H9 (cell line): Measurements from ENCODE around the gene KEAP1. TPM values are rescaled to one million over a fixed set of nuclear protein-coding genes. Genes with fewer than 3 reads are reported as not detected.
A peak's percentile ranks its signal among the peaks of the same experiment; 100 is the strongest.

Experiments
- DNase-seq: peaks from one replicate; pipeline ENCODE4 v3.0.0-alpha.2; 2017
- H2AFZ ChIP-seq: one replicate; pipeline ENCODE4 v1.6.1; 2013; ENCODE audit warnings: mild to moderate bottlenecking, low read length, control low read depth, moderate library complexity
- H2AK5ac ChIP-seq: 2 replicates; pipeline ENCODE4 v1.6.1; 2013; ENCODE audit warnings: low read length, control low read depth, mixed read lengths; ENCODE audit not compliant: insufficient read length
- H2BK120ac ChIP-seq: one replicate; pipeline ENCODE4 v1.6.1; 2013; ENCODE audit warnings: low read depth, mild to moderate bottlenecking, low read length, control low read depth, inconsistent platforms; ENCODE audit not compliant: poor library complexity, severe bottlenecking
- H2BK12ac ChIP-seq: 2 replicates; pipeline ENCODE4 v1.6.1; 2013; ENCODE audit warnings: low read length, control low read depth, mixed read lengths, low read depth; ENCODE audit not compliant: insufficient read length
- H2BK15ac ChIP-seq: 2 replicates; pipeline ENCODE4 v1.6.1; 2013; ENCODE audit warnings: low read depth, low read length, control low read depth
- H2BK20ac ChIP-seq: one replicate; pipeline ENCODE4 v1.6.1; 2013; ENCODE audit warnings: low read depth, mild to moderate bottlenecking, low read length, control low read depth, inconsistent platforms; ENCODE audit not compliant: poor library complexity, severe bottlenecking
- H2BK5ac ChIP-seq: 2 replicates; pipeline ENCODE4 v1.6.1; 2013; ENCODE audit warnings: low read length, control low read depth, mixed read lengths; ENCODE audit not compliant: insufficient read length
- H3K14ac ChIP-seq: 2 replicates; pipeline ENCODE4 v1.6.1; 2013; ENCODE audit warnings: low read length, control low read depth; ENCODE audit not compliant: insufficient read depth
- H3K18ac ChIP-seq: 2 replicates; pipeline ENCODE4 v1.6.1; 2013; ENCODE audit warnings: low read depth, mild to moderate bottlenecking, mixed read lengths, low read length, control low read depth; ENCODE audit not compliant: insufficient read length
- H3K23ac ChIP-seq: 2 replicates; pipeline ENCODE4 v1.6.1; 2013; ENCODE audit warnings: low read length, control low read depth, mixed read lengths, low read depth; ENCODE audit not compliant: insufficient read length
- H3K23me2 ChIP-seq: 2 replicates; pipeline ENCODE4 v1.6.1; 2013; ENCODE audit warnings: low read depth, mild to moderate bottlenecking, mixed read lengths, low read length, control low read depth; ENCODE audit not compliant: insufficient read length, poor library complexity, severe bottlenecking
- H3K27ac ChIP-seq: 2 replicates; pipeline ENCODE4 v1.5.1; 2013; ENCODE audit warnings: low read length, control low read depth, mixed read lengths, low read depth; ENCODE audit not compliant: insufficient read length
- H3K27me3 ChIP-seq: 2 replicates; pipeline ENCODE4 v1.6.1; 2013; ENCODE audit warnings: low read length, control low read depth, inconsistent platforms; ENCODE audit not compliant: insufficient read depth
- H3K4ac ChIP-seq: 2 replicates; pipeline ENCODE4 v1.6.1; 2013; ENCODE audit warnings: low read depth, mild to moderate bottlenecking, control low read depth, inconsistent platforms, low read length, moderate library complexity
- H3K4me1 ChIP-seq: 2 replicates; pipeline ENCODE4 v1.6.1; 2013; ENCODE audit warnings: low read length, control low read depth, inconsistent platforms; ENCODE audit not compliant: insufficient read depth
- H3K4me2 ChIP-seq: 2 replicates; pipeline ENCODE4 v1.6.1; 2013; ENCODE audit warnings: low read length, control low read depth, mixed read lengths; ENCODE audit not compliant: insufficient read length, insufficient read depth
- H3K56ac ChIP-seq: 2 replicates; pipeline ENCODE4 v1.6.1; 2013; ENCODE audit warnings: low read depth, mild to moderate bottlenecking, mixed read lengths, low read length, control low read depth; ENCODE audit not compliant: insufficient read length
- H3K79me1 ChIP-seq: 2 replicates; pipeline ENCODE4 v1.6.1; 2013; ENCODE audit warnings: low read depth, mild to moderate bottlenecking, moderate library complexity, low read length, control low read depth, inconsistent platforms; ENCODE audit not compliant: insufficient read depth, poor library complexity, severe bottlenecking
- H3K79me2 ChIP-seq: 2 replicates; pipeline ENCODE4 v1.6.1; 2013; ENCODE audit warnings: low read length, control low read depth, inconsistent platforms; ENCODE audit not compliant: insufficient read depth
- H3K9ac ChIP-seq: 2 replicates; pipeline ENCODE4 v1.6.1; 2013; ENCODE audit warnings: low read length, control low read depth, mixed read lengths; ENCODE audit not compliant: insufficient read length; ENCODE audit errors: extremely low read depth
- H3K9me3 ChIP-seq: one replicate; pipeline ENCODE4 v1.6.1; 2013; ENCODE audit warnings: low read depth, low read length, inconsistent platforms; ENCODE audit not compliant: control insufficient read depth
- H3T11ph ChIP-seq: one replicate; pipeline ENCODE4 v1.6.1; 2013; ENCODE audit warnings: mild to moderate bottlenecking, low read length, control low read depth, inconsistent platforms
- H4K20me1 ChIP-seq: one replicate; pipeline ENCODE4 v1.6.1; 2013; ENCODE audit not compliant: control insufficient read depth, insufficient read length, insufficient read depth
- H4K5ac ChIP-seq: 2 replicates; pipeline ENCODE4 v1.6.1; 2013; ENCODE audit warnings: low read depth, mild to moderate bottlenecking, mixed read lengths, low read length, control low read depth; ENCODE audit not compliant: insufficient read length
- H4K8ac ChIP-seq: replicated peaks from 2 replicates; pipeline ENCODE4 v1.6.1; 2013; ENCODE audit warnings: low read length, control low read depth, mixed read lengths, low read depth; ENCODE audit not compliant: insufficient read length
- H4K91ac ChIP-seq: 2 replicates; pipeline ENCODE4 v1.6.1; 2013; ENCODE audit warnings: low read depth, mild to moderate bottlenecking, moderate library complexity, mixed read lengths, low read length, control low read depth; ENCODE audit not compliant: insufficient read length
- H3K27ac Mint-ChIP-seq, 3 experiments: 2 replicates in 2 of 3; 3 replicates in 1 of 3; pipeline ENCODE4 v1.8.0; 2020 to 2021; ENCODE audit warnings: mixed read lengths in 3 of 3, mild to moderate bottlenecking in 1 of 3, moderate library complexity in 1 of 3
- H3K27me3 Mint-ChIP-seq: 2 replicates; pipeline ENCODE4 v1.8.0; 2021; ENCODE audit warnings: low read depth, mild to moderate bottlenecking, moderate library complexity, mixed read lengths
- H3K36me3 Mint-ChIP-seq, 3 experiments: 2 replicates in 2 of 3; 3 replicates in 1 of 3; pipeline ENCODE4 v1.8.0; 2020 to 2021; ENCODE audit warnings: low read depth in 3 of 3, mixed read lengths in 3 of 3; ENCODE audit not compliant: insufficient read depth in 1 of 3
- H3K4me1 Mint-ChIP-seq, 2 experiments: 2 replicates each; pipeline ENCODE4 v1.8.0; 2020; ENCODE audit warnings: mixed read lengths in 2 of 2
- H3K4me3 Mint-ChIP-seq, 2 experiments: 2 replicates in 1 of 2; 3 replicates in 1 of 2; pipeline ENCODE4 v1.8.0; 2020 to 2021; ENCODE audit warnings: mild to moderate bottlenecking in 2 of 2, mixed read lengths in 2 of 2, moderate library complexity in 1 of 2
- H3K9me3 Mint-ChIP-seq, 2 experiments: 2 replicates in 1 of 2; 3 replicates in 1 of 2; pipeline ENCODE4 v1.8.0; 2020; ENCODE audit warnings: mild to moderate bottlenecking in 2 of 2, mixed read lengths in 2 of 2, moderate library complexity in 1 of 2
- CTCF ChIP-seq: fragments of 200-600 bp; sonication (generic); conservative IDR thresholded peaks from 3 replicates; pipeline ENCODE4 v1.8.0; 2021; ENCODE audit warnings: antibody characterized with exemption, mild to moderate bottlenecking
- WGBS: extraction: QIAGEN DNeasy Blood & Tissue Kit; methylation state at CpG from one replicate; pipeline ENCODE4 v1.1.7; 2013; ENCODE audit warnings: missing lambda C conversion rate, low lambda C conversion rate, mixed read lengths; ENCODE audit not compliant: insufficient read length; ENCODE audit errors: extremely low coverage; 5-methylcytosine and 5-hydroxymethylcytosine counted together
- total RNA-seq: library from RNA; stranded (reverse); gene quantifications from 2 replicates; pipeline ENCODE4 v1.2.1, GENCODE V29; 2021

The KEAP1 gene
- total RNA-seq, 1 experiment from 2014 or later = 88.7 TPM

GRCh38 chr19:10486551-10486950, 16.6 kb downstream of the KEAP1 start:
- no peaks in the 10 kb centered on the region for H3K9me3 Mint-ChIP-seq
- H3K14ac ChIP-seq = no peak overlapping the region
- DNase-seq = no peak
- no peak overlapping the region for H3K18ac ChIP-seq
- H3K4me1 Mint-ChIP-seq = no peaks in the 10 kb centered on the region
- no peak overlapping the region for H4K5ac ChIP-seq
- no peaks in the 10 kb centered on the region for H3K4me1 ChIP-seq
- no peak overlapping the region for H3T11ph ChIP-seq
- H3K56ac ChIP-seq = no peak overlapping the region
- no peak overlapping the region for H2BK12ac ChIP-seq
- no peak overlapping the region for H2AK5ac ChIP-seq
- H3K79me2 ChIP-seq = no peaks in the 10 kb centered on the region
- no peak overlapping the region for H2BK20ac ChIP-seq
- no peak overlapping the region for H2BK120ac ChIP-seq
- H2BK5ac ChIP-seq = no peak overlapping the region
- no peak overlapping the region for H4K91ac ChIP-seq
- H3K23me2 ChIP-seq = no peaks in the 10 kb centered on the region
- H3K79me1 ChIP-seq = peaks cover 9% of the 10 kb centered on the region
- no peak overlapping the region for H4K8ac ChIP-seq
- no peaks in the 10 kb centered on the region for H3K9me3 ChIP-seq
- no peak overlapping the region for H2BK15ac ChIP-seq
- H2AFZ ChIP-seq = no peak overlapping the region
- H3K36me3 Mint-ChIP-seq = peaks cover 29 to 54% (median 49%) of the 10 kb centered on the region in 3 experiments; a peak in 6 of 7 replicates
- no peak overlapping the region for H3K9ac ChIP-seq
- H3K27ac Mint-ChIP-seq = 0 out of 7 replicates have a peak overlapping the region, but pooled peaks of 1 of the 3 experiments have one; percentile 41
- no CpG with 5 or more reads among the region's 13 CpGs for WGBS
- H3K4ac ChIP-seq = no peak overlapping the region
- H3K27me3 ChIP-seq = no peaks in the 10 kb centered on the region
- H3K4me3 Mint-ChIP-seq = no peak overlapping the region
- no peak overlapping the region for H3K27ac ChIP-seq
- no peaks in the 10 kb centered on the region for H4K20me1 ChIP-seq
- no peak overlapping the region for H3K23ac ChIP-seq
- no peak overlapping the region for H3K4me2 ChIP-seq
- H3K27me3 Mint-ChIP-seq = no peaks in the 10 kb centered on the region
- no peak for TF ChIP-seq CTCF
